HG03060 (cell line): ENCODE data around the gene C3orf52.
A peak's percentile ranks its signal among the peaks of the same experiment; 100 is the strongest.
"Not testable (repeated sequence)": the region's sequence is repeated elsewhere in the genome, so short reads cannot be mapped to it uniquely, and the experiment has no call there.

Experiments used
- ATAC-seq: cut with Tn5 transposase; IDR thresholded peaks from one replicate; pipeline ENCODE4 v1.9.1; 2021; ENCODE audit warnings: low read depth, moderate number of reproducible peaks; ENCODE audit not compliant: unreplicated experiment

Gene C3orf52

DNA sequence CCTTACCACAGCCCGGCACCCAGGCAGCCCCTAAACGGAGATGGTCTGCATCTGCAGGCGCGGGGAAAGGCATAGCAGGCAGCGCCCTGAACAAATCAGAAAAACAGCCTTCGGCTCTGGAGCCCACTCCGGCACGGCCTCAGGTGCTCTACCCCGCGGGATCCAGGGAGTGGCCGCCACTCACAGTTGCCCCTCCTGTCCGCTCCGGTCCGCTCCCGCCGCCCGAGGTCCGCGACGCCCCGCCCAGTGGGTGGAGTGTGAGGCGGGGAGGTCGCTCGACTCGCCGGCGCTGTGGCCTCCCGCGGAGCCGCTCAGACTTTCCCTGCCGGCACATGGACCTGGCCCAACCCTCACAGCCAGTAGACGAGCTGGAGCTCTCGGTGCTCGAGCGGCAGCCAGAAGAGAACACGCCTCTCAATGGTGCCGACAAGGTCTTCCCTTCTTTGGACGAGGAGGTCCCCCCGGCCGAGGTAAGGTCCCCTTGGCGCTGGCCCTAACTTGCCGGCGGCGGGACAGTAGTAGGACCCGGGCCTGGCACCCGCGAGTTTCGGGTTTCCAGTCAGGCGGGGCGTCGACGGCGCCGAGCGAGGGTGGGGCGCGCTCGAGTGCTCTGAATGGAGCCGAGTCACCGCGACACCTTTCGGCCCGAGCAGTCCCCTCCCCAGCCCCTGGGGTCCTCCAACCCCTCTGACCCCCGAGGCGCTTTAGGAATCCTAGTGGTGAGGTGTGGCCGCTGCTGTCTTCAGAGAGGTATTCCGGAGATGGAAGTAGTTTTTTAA, at the start of gene C3orf52:
C3orf52 (plus strand) TSS at position 314 of the 779 bp plus-strand sequence; CDS start at position 333, 19 bp downstream.
- peak; percentile 48 for ATAC-seq

DNA sequence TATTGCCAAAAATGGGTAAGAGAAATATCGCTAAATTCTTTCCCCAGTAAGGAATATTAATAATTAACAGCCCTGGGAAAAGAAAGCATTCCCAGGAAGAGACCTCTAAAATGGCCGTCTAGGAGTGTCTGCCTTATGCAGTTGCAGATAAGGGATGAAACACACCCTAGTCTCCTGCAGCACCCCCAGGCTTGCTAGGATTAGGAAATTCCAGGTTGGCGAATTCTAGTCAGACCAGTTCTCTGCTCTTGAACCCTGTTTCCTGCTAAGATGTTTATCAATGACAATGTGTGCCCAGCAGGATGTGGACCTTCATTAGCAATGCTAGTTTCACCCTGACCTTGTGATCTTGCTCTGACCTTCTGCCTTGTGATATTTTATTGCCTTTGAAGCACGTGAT, 49.0 kb upstream of the C3orf52 start:
- ATAC-seq = not testable (repeated sequence)

GRCh38 chr3:112038863-112039262, 47.3 kb upstream of the C3orf52 start:
- ATAC-seq = no peak

GRCh38 chr3:112041321-112041720, 44.9 kb upstream of the C3orf52 start:
- ATAC-seq = no peak

DNA sequence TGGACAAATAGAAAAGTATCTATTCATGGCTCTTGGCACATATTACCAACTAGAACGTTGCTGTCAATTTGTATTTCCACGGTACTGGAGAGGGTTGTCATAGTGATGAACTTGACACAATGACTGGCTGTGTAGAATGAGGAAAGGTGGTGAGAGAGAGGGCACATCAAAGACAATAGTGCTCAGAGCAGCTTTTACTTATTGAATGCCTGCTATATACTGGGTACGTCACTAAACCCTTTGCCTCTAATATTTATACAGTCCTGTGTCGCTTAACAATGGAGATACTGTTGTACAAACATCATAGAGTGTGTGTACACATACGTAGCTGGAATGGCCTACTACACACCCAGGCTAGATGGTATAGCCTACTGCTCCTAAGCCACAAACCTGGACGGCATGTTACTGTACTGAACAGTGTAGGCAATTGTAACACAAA, 43.3 kb upstream of the C3orf52 start:
- no peak for ATAC-seq

DNA sequence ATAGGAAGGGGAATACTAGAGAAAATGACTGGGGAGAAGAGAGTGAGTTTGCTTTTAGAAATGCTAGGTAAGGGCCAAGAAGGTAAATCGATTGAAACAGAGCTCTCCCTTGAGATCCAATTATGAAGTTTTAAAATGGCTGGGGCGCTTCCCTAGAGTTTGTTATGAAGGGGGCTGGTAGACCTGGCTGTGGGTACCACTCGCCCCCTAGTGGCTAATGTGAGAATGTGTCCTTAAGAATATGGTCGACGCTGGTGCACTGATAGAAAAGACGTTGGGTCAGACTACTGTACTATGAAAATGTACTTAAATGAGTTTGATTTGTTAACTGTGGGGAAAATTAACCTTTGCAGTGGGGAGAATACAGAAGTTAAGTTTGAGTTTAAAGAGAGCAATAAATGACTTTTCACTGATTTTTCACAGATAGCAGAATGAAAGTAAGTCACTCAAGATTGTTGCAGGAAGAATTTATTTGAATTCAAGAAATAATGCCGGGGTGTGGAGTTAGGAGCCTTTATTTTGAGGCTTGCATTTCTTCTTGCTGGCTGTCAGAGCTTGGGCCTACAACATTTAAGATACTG, 42.5 kb upstream of the C3orf52 start:
- peak; percentile 76 for ATAC-seq

DNA sequence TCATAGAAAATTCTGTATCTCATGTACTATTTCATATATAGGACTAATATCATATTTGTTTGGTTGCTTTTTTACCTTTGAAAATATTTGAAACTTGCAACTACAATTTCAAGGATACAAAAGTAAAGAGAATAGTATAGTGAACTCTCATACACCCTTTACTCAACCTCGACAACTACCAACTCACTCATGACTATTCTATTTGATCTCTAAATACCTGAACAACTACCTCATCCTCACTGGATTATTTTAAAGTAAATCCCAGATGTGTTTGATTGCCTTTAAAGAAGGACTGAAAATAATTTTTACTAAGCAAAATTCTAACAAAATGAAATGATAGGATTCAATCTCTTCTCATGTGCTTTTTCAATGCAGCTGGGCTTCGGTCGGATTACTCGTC, 39.6 kb upstream of the C3orf52 start:
- no peak for ATAC-seq

DNA sequence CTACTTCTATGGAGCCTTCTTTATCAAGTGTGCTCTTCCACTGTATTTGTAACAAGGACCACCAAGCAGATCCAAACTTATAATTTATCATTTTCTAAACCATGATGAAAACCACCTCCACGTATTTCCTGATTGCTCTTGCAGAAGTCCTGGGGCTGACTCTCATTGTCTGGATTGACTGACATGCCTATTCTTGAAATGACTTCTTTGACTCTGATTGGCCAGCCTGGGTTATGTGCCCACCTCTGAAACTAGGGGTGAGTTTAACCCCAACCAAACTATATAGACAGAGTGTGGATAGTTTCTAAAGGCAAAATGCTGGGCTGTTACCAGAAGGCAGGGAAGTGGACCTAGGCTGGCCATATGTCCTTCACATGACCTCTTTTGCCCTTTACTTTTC, 38.9 kb upstream of the C3orf52 start:
- no peak for ATAC-seq

DNA sequence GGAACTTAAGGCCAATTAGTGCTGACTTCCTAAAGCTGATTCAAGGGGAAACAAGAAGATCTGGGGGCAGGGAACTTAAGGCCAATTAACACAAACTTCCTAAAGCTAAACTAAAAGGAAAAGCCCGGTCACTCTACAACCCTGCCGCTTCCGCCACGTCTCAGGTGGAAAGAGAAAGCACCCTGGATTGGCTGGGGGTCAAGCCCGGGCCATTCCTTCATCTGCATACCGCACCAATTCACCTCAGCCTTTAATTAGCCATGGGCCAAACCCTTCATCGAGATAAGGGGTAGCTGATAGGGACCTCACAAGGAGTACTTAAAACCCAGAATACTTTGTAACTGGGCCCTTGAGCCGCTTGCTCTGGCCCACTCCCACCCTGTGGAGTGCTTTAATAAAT, 37.3 kb upstream of the C3orf52 start:
- ATAC-seq = no peak

- no peak for ATAC-seq
Measured at GRCh38 chr3:112053229-112053628, 33.0 kb upstream of the C3orf52 start.

DNA sequence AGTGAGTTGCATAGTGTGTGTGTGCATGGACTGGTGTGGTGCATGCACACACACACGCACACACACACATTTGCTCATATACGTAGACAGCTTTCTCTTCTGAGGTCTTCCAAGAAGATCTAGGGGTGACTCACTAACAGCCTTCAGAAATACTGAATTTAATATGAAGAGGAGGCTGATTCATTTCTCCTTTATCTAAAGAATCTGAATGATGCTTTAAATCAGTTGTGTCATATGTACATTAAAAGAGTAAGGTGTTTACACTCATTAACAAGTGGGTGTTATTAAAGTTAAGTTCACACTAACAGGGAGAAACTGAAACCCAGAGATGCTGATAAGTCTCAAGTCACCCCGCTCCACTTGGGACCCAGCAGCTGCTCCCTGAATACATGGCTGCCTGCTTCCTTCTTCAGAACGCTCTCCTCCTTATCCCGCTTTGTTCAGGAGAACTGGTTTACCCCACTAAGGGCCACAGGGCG, 29.7 kb upstream of the C3orf52 start:
- no peak for ATAC-seq

DNA sequence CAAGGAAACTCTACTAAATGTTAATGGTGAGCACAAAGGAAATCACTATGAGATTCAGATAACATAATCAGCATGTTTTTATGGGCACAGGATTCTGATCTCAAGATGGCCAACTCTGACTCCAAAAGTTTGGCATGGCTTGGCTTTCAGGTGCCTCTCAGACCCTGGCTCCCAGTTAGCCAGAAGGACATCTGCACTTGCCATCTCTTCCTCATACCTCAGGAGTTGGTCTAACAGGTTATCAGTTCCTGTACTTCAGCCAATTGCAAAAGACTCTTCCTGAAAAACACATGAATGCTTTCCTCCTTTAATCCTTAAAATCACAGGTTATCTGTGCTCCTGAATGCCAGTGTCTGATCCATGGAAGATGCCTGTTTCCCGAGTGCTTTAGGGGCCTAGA, 26.7 kb upstream of the C3orf52 start:
- ATAC-seq = no peak

DNA sequence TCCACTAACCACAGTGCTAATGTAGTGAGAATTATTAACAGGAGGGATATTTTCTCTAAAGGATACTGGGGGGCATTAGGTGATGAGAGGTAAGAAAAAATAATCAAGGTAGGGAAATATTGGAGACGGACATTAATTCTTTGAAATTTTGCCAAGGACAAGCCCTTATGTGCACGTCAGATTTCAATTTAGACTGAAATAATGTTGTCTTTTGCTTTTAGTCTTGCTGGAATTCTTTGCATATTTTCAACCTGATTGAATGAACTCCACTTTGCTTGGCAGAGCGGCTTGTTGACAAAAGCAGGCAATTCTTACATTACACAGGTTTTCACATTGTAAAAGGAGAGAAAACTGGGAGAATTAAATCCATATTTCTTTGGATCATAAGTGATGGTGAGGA, 25.0 kb upstream of the C3orf52 start:
- ATAC-seq = no peak

- ATAC-seq = not testable (repeated sequence)
Measured at GRCh38 chr3:112072387-112073060, 13.7 kb upstream of the C3orf52 start.

- ATAC-seq = no peak
Measured at GRCh38 chr3:112074006-112074405, 12.2 kb upstream of the C3orf52 start.

DNA sequence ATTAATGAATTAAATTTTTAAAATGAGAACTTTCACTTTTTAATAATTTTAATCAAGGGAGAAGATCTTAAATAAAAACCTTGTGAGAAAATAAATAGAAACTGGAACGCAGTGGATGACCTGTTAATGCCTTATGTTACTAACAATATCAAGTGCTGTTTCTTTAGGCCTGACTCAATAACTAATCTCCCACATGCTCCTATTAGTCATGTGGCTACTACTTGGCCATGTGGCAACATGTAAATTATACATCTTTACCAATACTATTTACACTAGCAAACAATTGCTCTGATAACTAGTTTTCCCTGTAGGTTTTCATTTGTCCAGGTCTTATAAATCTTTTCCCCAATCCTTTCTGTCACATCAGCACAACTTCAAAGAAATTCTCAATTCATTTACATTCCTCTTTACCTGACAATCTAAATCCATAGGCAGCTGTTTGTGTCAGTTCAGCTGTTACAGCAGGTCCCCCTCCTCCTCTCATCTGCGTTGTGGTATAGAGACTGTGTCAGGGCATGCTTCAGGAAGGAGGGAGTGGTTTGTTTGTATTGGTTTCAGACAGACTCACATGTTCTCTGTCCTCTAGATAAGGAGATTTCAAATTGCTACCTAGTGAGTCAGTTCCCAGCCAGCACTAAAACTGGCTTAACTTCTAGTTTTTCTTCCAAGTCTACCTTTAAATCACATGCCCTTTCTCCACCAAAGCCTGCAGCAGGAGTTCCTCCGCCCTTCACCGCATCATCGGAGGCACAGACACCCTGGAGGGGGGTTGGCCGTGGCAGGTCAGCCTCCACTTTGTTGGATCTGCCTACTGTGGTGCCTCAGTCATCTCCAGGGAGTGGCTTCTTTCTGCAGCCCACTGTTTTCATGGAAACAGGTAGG, 11.3 kb upstream of the C3orf52 start:
- no peak for ATAC-seq

GRCh38 chr3:112078125-112079083, 7.8 kb upstream of the C3orf52 start:
- ATAC-seq = no peak

DNA sequence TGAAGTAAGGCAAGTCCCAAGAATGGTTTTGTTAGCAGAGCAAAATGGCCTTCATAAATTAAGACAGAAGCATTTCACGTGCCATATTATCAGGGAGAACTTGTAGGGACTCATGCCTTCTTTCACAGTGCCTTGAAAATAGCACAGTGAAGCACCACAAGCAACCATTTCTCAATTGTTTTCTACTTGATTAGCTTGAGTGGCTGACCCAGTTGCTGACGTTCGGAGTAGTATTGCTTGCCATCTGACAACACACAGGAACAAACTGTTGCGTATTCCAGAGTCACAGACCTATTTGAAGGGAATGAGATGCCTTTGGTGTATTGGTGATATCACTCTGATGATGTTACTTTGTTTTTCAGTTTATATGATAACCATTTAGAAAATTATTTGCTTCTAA, 3.0 kb upstream of the C3orf52 start:
- no peak for ATAC-seq

DNA sequence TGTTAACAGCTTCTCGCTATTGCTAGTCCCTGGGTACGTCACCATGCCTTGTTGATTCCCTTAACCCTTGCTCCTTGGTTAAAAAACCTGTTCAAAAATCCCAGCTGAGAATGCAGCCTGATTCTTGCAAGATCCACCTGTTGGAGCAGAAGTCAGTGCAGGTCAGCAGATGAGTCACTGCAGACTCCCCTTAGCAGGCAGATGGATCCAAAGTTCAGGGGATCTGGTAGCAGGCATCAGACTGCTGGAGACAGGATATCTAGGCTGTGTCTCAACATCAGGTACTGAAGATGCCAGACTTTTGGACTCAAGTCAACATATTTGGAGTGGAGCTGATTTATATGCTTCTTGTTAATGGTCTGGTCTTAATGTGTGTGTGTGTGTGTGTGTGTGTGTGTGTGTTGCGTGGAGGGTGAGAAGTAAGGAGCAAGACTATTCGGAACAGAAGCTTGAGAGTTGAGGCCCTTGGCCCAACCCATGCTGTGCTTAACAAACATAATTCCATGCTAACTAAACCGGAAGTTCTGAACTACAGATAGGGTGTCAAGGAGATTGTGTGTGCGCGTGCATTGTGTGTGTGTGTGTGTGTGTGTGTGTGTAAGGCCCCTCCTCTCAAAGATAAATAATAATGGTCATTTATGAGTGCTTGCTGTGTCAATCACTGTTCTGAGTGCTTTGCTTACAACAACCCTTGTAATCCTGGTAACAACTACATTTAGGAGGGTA, 1.0 kb upstream of the C3orf52 start:
- ATAC-seq = no peak
